Upper lobe of left lung (tissue), 6 donors: ENCODE results near the gene SDK1. TPM values are rescaled to one million over a fixed set of nuclear protein-coding genes. Genes with fewer than 3 reads are reported as not detected.

Source experiments
- ATAC-seq, 2 donors: fragments of 200-7000 bp; cut with Tn5 transposase; one replicate each; pipeline ENCODE4 v1.9.1; 2022; ENCODE audit warnings: mild to moderate bottlenecking in 2 of 2, moderate library complexity in 2 of 2; ENCODE audit not compliant: low FRiP score in 2 of 2
- DNase-seq, 2 donors: peaks; one replicate each; pipeline ENCODE4 v3.0.0-alpha.2; 2019 to 2020
- H3K27ac ChIP-seq, 4 donors: fragments of 200-600 bp; sonication (generic); one replicate each; pipeline ENCODE4 v1.5.1; 2016 to 2019
- H3K27me3 ChIP-seq, 4 donors: fragments of 200-600 bp; sonication (generic); one replicate each; pipeline ENCODE4 v1.5.1; 2017 to 2019
- H3K36me3 ChIP-seq, 4 donors: fragments of 200-600 bp; sonication (generic); one replicate each; pipeline ENCODE4 v1.5.1; 2016 to 2019
- H3K4me1 ChIP-seq, 4 donors: fragments of 200-600 bp; sonication (generic); one replicate each; pipeline ENCODE4 v1.5.1; 2018 to 2019
- H3K4me3 ChIP-seq, 4 donors: fragments of 200-600 bp; sonication (generic); one replicate each; pipeline ENCODE4 v1.5.1; 2017 to 2019; ENCODE audit warnings: mild to moderate bottlenecking in 2 of 4, moderate library complexity in 1 of 4
- H3K9me3 ChIP-seq, 4 donors: fragments of 200-600 bp; sonication (generic); one replicate each; pipeline ENCODE4 v1.5.1; 2018 to 2019
- EP300 ChIP-seq, 4 donors: sonication (generic); formaldehyde crosslinking; IDR thresholded peaks; one replicate each; pipeline ENCODE4 v1.5.1; 2017; ENCODE audit warnings: antibody characterized with exemption in 4 of 4, control low read depth in 2 of 4
- POLR2A ChIP-seq, 4 donors: fragments of 450-650 bp; IDR thresholded peaks; one replicate each; pipeline ENCODE4 v1.5.1; 2016 to 2017; ENCODE audit warnings: antibody characterized with exemption in 4 of 4, mild to moderate bottlenecking in 2 of 4
- POLR2AphosphoS5 ChIP-seq, 2 donors: sonication (generic); formaldehyde crosslinking; IDR thresholded peaks; one replicate each; pipeline ENCODE4 v1.5.1; 2017; ENCODE audit warnings: antibody characterized with exemption in 2 of 2
- WGBS, 2 donors: methylation state at CpG; one replicate each; pipeline ENCODE4 v1.1.5; 2017 to 2018; 5-methylcytosine and 5-hydroxymethylcytosine counted together
- total RNA-seq, 6 donors: library from RNA; depleted of rRNA in 4 of 6; stranded (reverse); fragments of >200 nt in 4 of 6; gene quantifications; one replicate each; pipeline versions ENCODE4 v1.1.0 to v1.2.1, GENCODE V29; 2016 to 2021
- TF ChIP-seq, protein P1 (sequence below), 6 experiments: fragments of 450-650 bp in 4 of 6; fragments of 200-600 bp in 2 of 6; sonication (generic) in 2 of 6; IDR thresholded peaks; one replicate each; pipeline ENCODE4 v1.5.1; 2016 to 2019; ENCODE audit warnings: antibody characterized with exemption in 6 of 6
- donor health status: DM: no; HTN: no; CAD: no; lungs with moderate emphysema.
- donor health status: DM: no; HTN: yes; CAD: no; lungs with severe emphysema.

Gene SDK1
- total RNA-seq, 6 donors from 2014 or later, result 9.3 to 90.1 (median 11.8) TPM

DNA sequence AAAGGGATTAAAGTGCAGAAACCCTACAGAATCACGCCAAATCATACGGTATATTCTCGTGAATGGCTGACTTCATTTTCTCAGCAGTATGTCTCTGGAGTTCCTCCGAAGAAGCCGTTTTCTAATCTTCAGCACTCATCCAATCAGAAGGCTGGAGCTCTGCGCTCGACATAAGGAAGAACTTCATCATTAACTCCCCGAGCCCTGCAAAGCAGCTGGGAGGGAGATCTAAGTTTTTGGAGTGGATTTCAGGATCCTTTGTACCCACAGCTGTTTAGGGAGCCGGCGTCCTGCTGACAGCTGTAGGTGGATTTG lies 40.7 kb upstream of the SDK1 start:
- no peaks in the 10 kb centered on the region for H3K9me3 ChIP-seq
- H3K4me1 ChIP-seq, result no peaks in the 10 kb centered on the region
- H3K27me3 ChIP-seq, result no peaks in the 10 kb centered on the region
- H3K36me3 ChIP-seq, result no peaks in the 10 kb centered on the region
- ATAC-seq (peak in 1 of 2 donors; percentile 93), DNase-seq (no peak)
- peak overlapping the region in 3 of 4 donors; percentile 20 to 32 (median 31) for H3K4me3 ChIP-seq
- TF ChIP-seq, protein P1, sequence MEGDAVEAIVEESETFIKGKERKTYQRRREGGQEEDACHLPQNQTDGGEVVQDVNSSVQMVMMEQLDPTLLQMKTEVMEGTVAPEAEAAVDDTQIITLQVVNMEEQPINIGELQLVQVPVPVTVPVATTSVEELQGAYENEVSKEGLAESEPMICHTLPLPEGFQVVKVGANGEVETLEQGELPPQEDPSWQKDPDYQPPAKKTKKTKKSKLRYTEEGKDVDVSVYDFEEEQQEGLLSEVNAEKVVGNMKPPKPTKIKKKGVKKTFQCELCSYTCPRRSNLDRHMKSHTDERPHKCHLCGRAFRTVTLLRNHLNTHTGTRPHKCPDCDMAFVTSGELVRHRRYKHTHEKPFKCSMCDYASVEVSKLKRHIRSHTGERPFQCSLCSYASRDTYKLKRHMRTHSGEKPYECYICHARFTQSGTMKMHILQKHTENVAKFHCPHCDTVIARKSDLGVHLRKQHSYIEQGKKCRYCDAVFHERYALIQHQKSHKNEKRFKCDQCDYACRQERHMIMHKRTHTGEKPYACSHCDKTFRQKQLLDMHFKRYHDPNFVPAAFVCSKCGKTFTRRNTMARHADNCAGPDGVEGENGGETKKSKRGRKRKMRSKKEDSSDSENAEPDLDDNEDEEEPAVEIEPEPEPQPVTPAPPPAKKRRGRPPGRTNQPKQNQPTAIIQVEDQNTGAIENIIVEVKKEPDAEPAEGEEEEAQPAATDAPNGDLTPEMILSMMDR (IDR thresholded peaks at IDR 0.05), result no peak
- whole genome bisulfite sequencing, 2 donors, result 70 to 73% methylated on average over 10 of the region's 10 CpGs
- H3K27ac ChIP-seq, result no peak overlapping the region

DNA sequence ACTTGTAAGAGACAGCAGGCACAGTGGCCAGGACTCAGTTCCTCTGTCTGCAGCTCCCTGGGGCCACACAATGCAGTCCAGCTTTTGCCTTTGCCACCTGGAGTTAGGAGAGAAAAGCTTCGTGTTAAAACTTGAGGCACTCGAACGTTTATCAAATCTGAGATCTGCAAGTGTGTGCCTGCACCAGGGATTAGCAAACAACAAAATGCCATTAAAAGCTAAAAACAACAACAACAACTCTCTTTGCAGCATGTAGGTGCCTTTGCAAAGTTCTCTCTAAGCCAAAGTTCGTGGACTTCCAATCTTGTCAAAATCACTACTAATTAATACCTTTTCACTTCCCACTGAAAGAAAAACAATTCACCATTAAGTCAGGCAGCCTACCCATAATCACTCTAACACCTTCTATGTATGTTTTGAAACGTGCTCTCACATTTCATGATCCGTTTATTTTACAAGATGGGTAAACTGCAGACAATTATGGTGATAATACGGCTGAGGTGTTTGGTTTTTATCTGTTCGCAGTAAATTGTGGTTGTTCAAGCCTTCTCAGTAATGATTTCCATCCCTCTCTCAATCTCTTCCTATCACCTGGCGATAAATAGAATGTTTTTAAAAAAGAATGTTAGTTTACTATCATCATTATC lies 36.2 kb upstream of the SDK1 start:
- Histone ChIP-seq H3K4me3 (no peak overlapping the region), H3K4me1 (no peaks in the 10 kb centered on the region), H3K9me3 (no peaks in the 10 kb centered on the region), H3K27ac (no peak overlapping the region), H3K27me3 (no peaks in the 10 kb centered on the region), H3K36me3 (no peaks in the 10 kb centered on the region)
- DNase-seq, result no peak
- 47 to 58% methylated on average over 9 of the region's 9 CpGs for WGBS, 2 donors
- no peak for ATAC-seq
- TF ChIP-seq POLR2AphosphoS5 (IDR thresholded peaks at IDR 0.05), result no peak

DNA sequence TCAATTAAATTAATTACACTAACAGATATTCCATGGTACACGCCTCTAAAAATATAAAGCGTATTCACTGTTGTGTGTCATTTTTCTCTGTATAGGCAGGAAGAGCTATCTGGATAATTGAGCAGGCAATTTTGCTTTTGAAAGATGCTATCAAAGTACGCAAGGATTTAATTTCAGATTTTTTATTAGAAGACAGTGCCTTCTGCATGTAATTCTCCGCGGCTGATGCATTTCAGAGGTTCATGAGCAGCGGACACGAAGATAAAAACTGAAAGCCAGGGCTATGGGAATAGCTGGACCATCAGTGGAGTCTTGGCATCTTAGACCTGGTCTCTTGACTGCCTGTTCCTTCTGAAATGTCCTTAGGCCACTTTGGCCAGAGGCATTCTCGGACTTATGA lies 35.7 kb upstream of the SDK1 start:
- ATAC-seq (no peak), DNase-seq (no peak)
- Histone ChIP-seq H3K27me3 (no peaks in the 10 kb centered on the region), H3K4me3 (no peak overlapping the region), H3K36me3 (no peaks in the 10 kb centered on the region), H3K27ac (no peak overlapping the region), H3K4me1 (no peaks in the 10 kb centered on the region), H3K9me3 (no peaks in the 10 kb centered on the region)
- no peak for TF ChIP-seq POLR2A (IDR thresholded peaks at IDR 0.05)
- no peak for TF ChIP-seq EP300 (IDR thresholded peaks at IDR 0.05)
- TF ChIP-seq POLR2AphosphoS5 (IDR thresholded peaks at IDR 0.05), result no peak
- TF ChIP-seq, protein P1 (IDR thresholded peaks at IDR 0.05), result no peak
- 92 to 94% methylated on average over 8 of the region's 8 CpGs for WGBS, 2 donors

DNA sequence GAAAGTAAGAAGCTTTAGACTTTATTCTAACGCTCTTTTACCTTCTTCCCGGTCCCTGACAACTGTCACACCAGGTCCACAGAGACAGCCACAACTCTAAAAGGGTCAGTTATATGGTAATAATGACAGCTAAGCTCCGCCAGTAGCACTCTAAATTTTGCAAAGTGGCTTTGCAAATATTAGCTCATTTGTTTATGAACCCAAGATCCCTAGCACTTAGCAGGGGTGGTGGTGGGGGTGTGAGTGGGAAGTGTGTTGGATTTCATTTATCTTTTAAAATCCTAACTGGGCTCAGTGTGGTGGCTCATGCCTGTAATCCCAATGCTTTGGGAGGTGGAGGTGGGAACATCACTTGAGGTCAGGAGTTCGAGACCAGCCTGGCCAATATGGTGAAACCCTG lies 34.8 kb upstream of the SDK1 start:
- no peak for TF ChIP-seq POLR2A (IDR thresholded peaks at IDR 0.05)
- H3K4me3 ChIP-seq, result no peak overlapping the region
- no peaks in the 10 kb centered on the region for H3K27me3 ChIP-seq
- no peak overlapping the region for H3K27ac ChIP-seq
- no peaks in the 10 kb centered on the region for H3K4me1 ChIP-seq
- DNase-seq (no peak), ATAC-seq (no peak)
- WGBS, 2 donors, result 68 to 70% methylated on average over 4 of the region's 4 CpGs
- no peaks in the 10 kb centered on the region for H3K36me3 ChIP-seq
- H3K9me3 ChIP-seq, result no peaks in the 10 kb centered on the region

DNA sequence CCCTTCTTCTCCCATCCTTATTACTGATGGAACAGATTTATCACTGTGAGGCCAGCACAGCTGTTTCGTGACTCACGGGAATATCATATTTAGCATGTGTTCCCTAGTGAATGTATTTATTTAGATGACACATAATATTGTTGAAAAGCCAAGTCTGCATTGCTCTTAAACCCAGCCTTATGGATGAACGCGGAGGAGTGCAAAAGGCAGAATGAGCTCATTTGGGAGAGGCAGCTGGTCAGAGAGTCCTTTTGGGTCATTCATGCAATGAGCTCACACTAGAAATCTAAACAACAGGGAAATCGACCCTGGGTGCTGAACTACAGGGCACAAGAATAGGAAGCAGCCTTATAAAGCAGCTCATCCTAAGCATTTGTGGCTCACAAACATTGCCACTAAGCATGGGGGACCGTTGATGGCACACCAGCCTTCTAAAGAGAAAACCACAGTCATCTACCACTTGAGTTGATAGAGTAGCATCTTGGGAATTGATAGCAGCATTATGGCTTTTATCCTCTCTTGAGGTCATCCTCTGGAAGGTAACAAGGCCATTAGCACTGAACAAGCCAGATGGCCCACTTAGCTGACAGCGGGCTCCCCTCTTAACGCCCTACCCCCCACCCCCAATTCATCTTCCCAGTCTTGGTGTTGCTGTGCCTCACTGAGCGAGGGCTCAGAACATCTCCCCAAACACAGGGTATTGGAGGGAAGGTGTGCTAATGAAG lies 32.9 kb upstream of the SDK1 start:
- 62% methylated on average over 9 of the region's 9 CpGs for WGBS, 2 donors
- TF ChIP-seq, protein P1 (IDR thresholded peaks at IDR 0.05), result no peak
- no peak for TF ChIP-seq POLR2A (IDR thresholded peaks at IDR 0.05)
- TF ChIP-seq POLR2AphosphoS5 (IDR thresholded peaks at IDR 0.05), result no peak
- TF ChIP-seq EP300 (IDR thresholded peaks at IDR 0.05), result no peak
- ATAC-seq (peak in 1 of 2 donors; percentile 87), DNase-seq (no peak)
- H3K27me3 ChIP-seq, result no peaks in the 10 kb centered on the region
- no peak overlapping the region for H3K4me3 ChIP-seq
- no peaks in the 10 kb centered on the region for H3K4me1 ChIP-seq
- H3K9me3 ChIP-seq, result no peaks in the 10 kb centered on the region
- H3K27ac ChIP-seq, result no peak overlapping the region
- no peaks in the 10 kb centered on the region for H3K36me3 ChIP-seq

DNA sequence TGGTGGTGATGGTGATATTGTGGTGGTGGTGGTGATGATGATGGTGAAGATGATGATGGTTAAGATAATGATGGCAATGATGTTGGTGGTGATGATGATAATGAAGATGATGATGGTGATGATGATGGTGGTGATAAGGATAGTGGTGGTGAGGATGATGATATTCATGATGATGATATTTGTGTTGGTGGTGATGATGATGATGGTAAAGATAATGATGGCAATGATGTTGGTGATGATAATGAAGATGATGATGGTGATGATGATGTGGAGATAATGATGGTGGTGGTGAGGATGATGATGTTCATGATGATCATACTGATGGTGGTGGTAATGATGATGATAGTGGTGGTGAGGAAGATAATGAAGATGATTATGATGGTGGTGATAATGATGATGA lies 30.7 kb upstream of the SDK1 start:
- TF ChIP-seq, protein P1 (IDR thresholded peaks at IDR 0.05), result no peak
- TF ChIP-seq POLR2AphosphoS5 (IDR thresholded peaks at IDR 0.05), result no peak
- no peak for TF ChIP-seq EP300 (IDR thresholded peaks at IDR 0.05)
- no peak for TF ChIP-seq POLR2A (IDR thresholded peaks at IDR 0.05)
- ATAC-seq (no peak), DNase-seq (no peak)
- no peaks in the 10 kb centered on the region for H3K4me1 ChIP-seq
- no peak overlapping the region for H3K27ac ChIP-seq
- H3K36me3 ChIP-seq, result no peaks in the 10 kb centered on the region
- H3K9me3 ChIP-seq, result no peaks in the 10 kb centered on the region
- H3K27me3 ChIP-seq, result no peaks in the 10 kb centered on the region
- H3K4me3 ChIP-seq, result no peak overlapping the region
